CD4-positive, alpha-beta T cell (primary cell): ENCODE results near the gene TCF4. TPM values are rescaled to one million over a fixed set of nuclear protein-coding genes. Genes with fewer than 3 reads are reported as not detected.

Source experiments
- ATAC-seq: fragments of 200-7000 bp; cut with Tn5 transposase; one replicate; pipeline ENCODE4 v1.10.0; 2022; ENCODE audit warnings: mild to moderate bottlenecking; ENCODE audit not compliant: poor library complexity
- CTCF ChIA-PET: fragments of 350-600 bp; sonication (Branson Sonifier 250); formaldehyde crosslinking; loops from one replicate; lab custom pipeline; 2021; ENCODE audit warnings: antibody characterized with exemption, inconsistent platforms; lab: Charles Lee
- POLR2A ChIA-PET: fragments of 350-600 bp; sonication (Branson Sonifier 250); formaldehyde crosslinking; loops from one replicate; lab custom pipeline; 2021; ENCODE audit warnings: antibody characterized with exemption, inconsistent platforms; lab: Charles Lee
- DNase-seq, 14 experiments: peaks; one replicate each; pipeline ENCODE4 v3.0.0-alpha.2; 2013 to 2020; ENCODE audit warnings: mixed read lengths in 2 of 14
- H3K27ac ChIP-seq, 2 donors: one replicate each; pipeline versions ENCODE4 v1.5.1 to v1.7.0; 2013; ENCODE audit warnings: low read length in 2 of 2, low read depth in 1 of 2, mild to moderate bottlenecking in 1 of 2
- H3K27me3 ChIP-seq, 2 experiments: 1 replicate in 1 of 2; 2 replicates in 1 of 2; pipeline versions ENCODE4 v1.6.1 to v1.7.0; 2013; ENCODE audit warnings: low read length in 2 of 2, control low read depth in 1 of 2, mild to moderate bottlenecking in 1 of 2, moderate library complexity in 1 of 2; ENCODE audit not compliant: insufficient read depth in 2 of 2, control insufficient read depth in 1 of 2
- H3K36me3 ChIP-seq: one replicate; pipeline ENCODE4 v1.6.1; 2013; ENCODE audit warnings: low read length, control low read depth; ENCODE audit not compliant: insufficient read depth
- H3K4me1 ChIP-seq: one replicate; pipeline ENCODE4 v1.6.1; 2013; ENCODE audit warnings: low read length, control low read depth; ENCODE audit not compliant: insufficient read depth
- H3K4me3 ChIP-seq: one replicate; pipeline ENCODE4 v1.5.1; 2013; ENCODE audit warnings: mild to moderate bottlenecking, low read length, moderate library complexity
- H3K9me3 ChIP-seq, 2 experiments: 1 replicate in 1 of 2; 2 replicates in 1 of 2; pipeline versions ENCODE4 v1.6.1 to v1.7.0; 2013; ENCODE audit warnings: low read length in 2 of 2, mild to moderate bottlenecking in 2 of 2, control low read depth in 1 of 2, moderate library complexity in 1 of 2; ENCODE audit not compliant: control insufficient read depth in 1 of 2, insufficient read depth in 1 of 2
- H3K27ac Mint-ChIP-seq: one replicate; pipeline ENCODE4 v1.8.0; 2020; ENCODE audit warnings: mixed read lengths
- H3K27me3 Mint-ChIP-seq: one replicate; pipeline ENCODE4 v1.8.0; 2021; ENCODE audit warnings: mixed read lengths
- H3K36me3 Mint-ChIP-seq: one replicate; pipeline ENCODE4 v1.8.0; 2021; ENCODE audit warnings: low read depth, mixed read lengths
- H3K4me1 Mint-ChIP-seq: one replicate; pipeline ENCODE4 v1.8.0; 2021; ENCODE audit warnings: low read depth, mixed read lengths
- H3K4me3 Mint-ChIP-seq: one replicate; pipeline ENCODE4 v1.8.0; 2020; ENCODE audit warnings: mild to moderate bottlenecking, mixed read lengths
- H3K9me3 Mint-ChIP-seq: one replicate; pipeline ENCODE4 v1.8.0; 2020; ENCODE audit warnings: mixed read lengths
- intact Hi-C, 2 experiments: fragments of 100-400 bp; cut with DNase I in 1 of 2; cut with micrococcal nuclease in 1 of 2; formaldehyde crosslinking; loops; one replicate each; pipeline versions ENCODE4 v1.15.1 to v1.9.0; 2023 to 2025; cut with DNase I, micrococcal nuclease
- microRNA-seq: library from miRNA; unstranded; fragments of <30 nt; microRNA quantifications from one replicate; pipeline ENCODE4 v1.2.0, GENCODE V29; 2021; ENCODE audit warnings: borderline microRNAs expressed, borderline replicate concordance
- total RNA-seq, 174 experiments: library from RNA in 2 of 174; stranded (reverse) in 2 of 174; gene quantifications; one replicate each; pipeline ENCODE4 v1.2.3 and lab custom pipeline; 2021 to 2026
- TF ChIP-seq, protein P1 (sequence below): fragments of 200-600 bp; IDR thresholded peaks from one replicate; pipeline ENCODE4 v1.8.0; 2022; ENCODE audit warnings: antibody characterized with exemption, mild to moderate bottlenecking

TCF4 gene
- total RNA-seq, 2 experiments from 2014 or later = 3.0 to 3.2 TPM

DNA sequence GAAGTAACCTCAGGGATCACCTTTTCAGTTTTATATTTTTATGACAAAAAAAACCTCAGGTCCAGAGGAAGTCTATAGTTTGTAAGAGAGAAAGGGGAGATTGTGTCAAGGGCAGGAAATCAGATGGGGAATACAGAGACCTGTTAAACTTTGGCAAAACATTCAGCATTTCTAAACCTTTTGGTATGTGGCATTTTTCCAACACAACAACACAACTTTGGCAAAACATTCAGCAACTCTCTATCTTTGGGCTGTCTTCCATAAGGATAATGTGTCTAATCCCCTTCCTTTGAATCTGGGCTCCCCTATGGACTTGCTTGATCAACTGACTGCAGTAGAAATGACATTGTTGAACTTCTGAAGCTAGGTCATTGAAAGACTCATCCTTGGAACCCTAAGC lies 408.2 kb downstream of the TCF4 start:
- Histone ChIP-seq H3K4me3 (no peak overlapping the region), H3K4me1 (no peaks in the 10 kb centered on the region), H3K9me3 (no peaks in the 10 kb centered on the region), H3K27me3 (no peaks in the 10 kb centered on the region), H3K36me3 (no peaks in the 10 kb centered on the region), H3K27ac (no peak overlapping the region)
- POLR2A ChIA-PET = no interaction called here
- DNase-seq = no peak
- TF ChIP-seq, protein P1, sequence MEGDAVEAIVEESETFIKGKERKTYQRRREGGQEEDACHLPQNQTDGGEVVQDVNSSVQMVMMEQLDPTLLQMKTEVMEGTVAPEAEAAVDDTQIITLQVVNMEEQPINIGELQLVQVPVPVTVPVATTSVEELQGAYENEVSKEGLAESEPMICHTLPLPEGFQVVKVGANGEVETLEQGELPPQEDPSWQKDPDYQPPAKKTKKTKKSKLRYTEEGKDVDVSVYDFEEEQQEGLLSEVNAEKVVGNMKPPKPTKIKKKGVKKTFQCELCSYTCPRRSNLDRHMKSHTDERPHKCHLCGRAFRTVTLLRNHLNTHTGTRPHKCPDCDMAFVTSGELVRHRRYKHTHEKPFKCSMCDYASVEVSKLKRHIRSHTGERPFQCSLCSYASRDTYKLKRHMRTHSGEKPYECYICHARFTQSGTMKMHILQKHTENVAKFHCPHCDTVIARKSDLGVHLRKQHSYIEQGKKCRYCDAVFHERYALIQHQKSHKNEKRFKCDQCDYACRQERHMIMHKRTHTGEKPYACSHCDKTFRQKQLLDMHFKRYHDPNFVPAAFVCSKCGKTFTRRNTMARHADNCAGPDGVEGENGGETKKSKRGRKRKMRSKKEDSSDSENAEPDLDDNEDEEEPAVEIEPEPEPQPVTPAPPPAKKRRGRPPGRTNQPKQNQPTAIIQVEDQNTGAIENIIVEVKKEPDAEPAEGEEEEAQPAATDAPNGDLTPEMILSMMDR = no peak
- Mint-ChIP-seq H3K4me1 (no peaks in the 10 kb centered on the region), H3K36me3 (no peaks in the 10 kb centered on the region), H3K27ac (no peak overlapping the region), H3K27me3 (no peaks in the 10 kb centered on the region), H3K9me3 (peaks cover 4% of the 10 kb centered on the region), H3K4me3 (no peak overlapping the region)
- CTCF ChIA-PET = no interaction called here
- intact Hi-C loops = no loop called here
- no peak for ATAC-seq

DNA sequence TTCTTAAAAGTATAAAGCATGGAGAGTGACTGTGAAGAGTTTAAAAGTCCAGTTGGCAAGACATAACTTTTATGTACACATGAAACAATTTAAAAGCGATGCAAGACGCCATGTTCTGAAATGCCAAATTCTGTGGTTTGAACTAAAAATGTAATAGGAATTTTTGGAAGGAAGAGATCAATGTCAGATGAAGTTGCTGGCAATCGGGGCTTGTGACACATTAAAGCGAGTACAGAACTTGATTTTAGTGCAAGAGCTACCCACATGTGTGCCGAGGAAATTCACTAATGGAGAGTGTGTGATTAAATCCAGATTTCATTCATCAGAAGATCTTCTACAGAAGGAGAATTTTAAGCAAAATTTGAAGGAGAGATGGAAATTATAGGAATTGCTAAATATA lies 408.6 kb downstream of the TCF4 start:
- no peaks in the 10 kb centered on the region for H3K36me3 ChIP-seq
- H3K27ac Mint-ChIP-seq = no peak overlapping the region
- H3K4me3 Mint-ChIP-seq = no peak overlapping the region
- no peak for ATAC-seq
- H3K27ac ChIP-seq = no peak overlapping the region
- CTCF ChIA-PET = no interaction called here
- H3K4me1 Mint-ChIP-seq = no peaks in the 10 kb centered on the region
- H3K9me3 ChIP-seq = no peaks in the 10 kb centered on the region
- no peaks in the 10 kb centered on the region for H3K27me3 ChIP-seq
- H3K4me1 ChIP-seq = no peaks in the 10 kb centered on the region
- peaks cover 4% of the 10 kb centered on the region for H3K9me3 Mint-ChIP-seq
- DNase-seq = no peak
- H3K4me3 ChIP-seq = no peak overlapping the region
- TF ChIP-seq, protein P1 = no peak
- intact Hi-C loops = no loop called here
- H3K27me3 Mint-ChIP-seq = no peaks in the 10 kb centered on the region
- no peaks in the 10 kb centered on the region for H3K36me3 Mint-ChIP-seq
- POLR2A ChIA-PET = no interaction called here

DNA sequence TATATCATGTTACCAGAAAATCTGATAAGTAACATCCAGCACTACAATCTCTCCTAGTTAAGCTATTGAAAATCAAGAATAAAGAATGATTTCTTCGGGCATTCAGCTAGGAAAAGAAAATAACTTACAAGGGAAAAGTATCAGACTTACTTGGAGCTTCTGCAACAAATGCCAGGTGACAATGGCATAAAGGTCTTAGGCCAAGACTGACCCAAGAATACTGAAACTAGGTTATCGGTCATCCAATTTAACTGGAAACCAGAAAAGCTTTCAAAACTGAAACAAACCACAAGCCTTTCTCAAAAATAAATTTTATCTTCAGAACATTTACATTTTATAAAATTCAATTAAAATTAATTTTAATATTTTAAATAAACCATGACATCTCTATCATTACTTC lies 414.7 kb downstream of the TCF4 start:
- CTCF ChIA-PET = no interaction called here
- H3K4me3 Mint-ChIP-seq = no peak overlapping the region

More for the DNA sequence above, 414.7 kb downstream of the TCF4 start:
- no peaks in the 10 kb centered on the region for H3K27me3 Mint-ChIP-seq
- no peaks in the 10 kb centered on the region for H3K4me1 Mint-ChIP-seq
- no peaks in the 10 kb centered on the region for H3K9me3 ChIP-seq
- no peak overlapping the region for H3K27ac Mint-ChIP-seq
- no peak for DNase-seq
- H3K36me3 ChIP-seq = no peaks in the 10 kb centered on the region
- intact Hi-C loops = no loop called here
- H3K4me3 ChIP-seq = no peak overlapping the region
- H3K27me3 ChIP-seq = no peaks in the 10 kb centered on the region
- POLR2A ChIA-PET = no interaction called here
- TF ChIP-seq, protein P1 = no peak
- peaks cover 12% of the 10 kb centered on the region for H3K9me3 Mint-ChIP-seq
- H3K36me3 Mint-ChIP-seq = no peaks in the 10 kb centered on the region
- no peaks in the 10 kb centered on the region for H3K4me1 ChIP-seq
- no peak overlapping the region for H3K27ac ChIP-seq
- ATAC-seq = no peak

Small RNA genes within 50 kb of the gene (microRNA-seq; reads per million reads assigned to microRNA genes)
- gene MIR4529 = not detected
